ENCODE results near the gene SLC37A1.

Gene SLC37A1

GRCh38 chr21:42518626-42519025, 5.0 kb downstream of the SLC37A1 start:
- no peak for TF ChIP-seq CTCF (IDR thresholded peaks at IDR 0.05; ENCODE audit: low read depth, low read length)
- Histone ChIP-seq H3K27ac (no peak overlapping the region), H3K9me3 (ENCODE audit: severe bottlenecking) (no peaks in the 10 kb centered on the region), H3K4me3 (ENCODE audit: low read depth, low read length) (no peak overlapping the region), H3K36me3 (no peaks in the 10 kb centered on the region), H3K27me3 (ENCODE audit: insufficient read depth, low read depth, severe bottlenecking) (peaks cover 7% of the 10 kb centered on the region)
- no peak for DNase-seq

- Histone ChIP-seq H3K4me3 (ENCODE audit: low read depth, low read length) (no peak overlapping the region), H3K27me3 (ENCODE audit: insufficient read depth, low read depth, severe bottlenecking) (no peaks in the 10 kb centered on the region), H3K9me3 (ENCODE audit: severe bottlenecking) (no peaks in the 10 kb centered on the region), H3K36me3 (no peaks in the 10 kb centered on the region), H3K27ac (no peak overlapping the region)
- DNase-seq = no peak
- no peak for TF ChIP-seq CTCF (IDR thresholded peaks at IDR 0.05; ENCODE audit: low read depth, low read length)
Observed at GRCh38 chr21:42520628-42521253, 7.1 kb downstream of the SLC37A1 start.

- no peak for DNase-seq
- no peaks in the 10 kb centered on the region for H3K9me3 ChIP-seq (ENCODE audit: severe bottlenecking)
- no peak for TF ChIP-seq CTCF (IDR thresholded peaks at IDR 0.05; ENCODE audit: low read depth, low read length)
- no peak overlapping the region for H3K27ac ChIP-seq
- no peak overlapping the region for H3K4me3 ChIP-seq (ENCODE audit: low read depth, low read length)
- H3K36me3 ChIP-seq = no peaks in the 10 kb centered on the region
- no peaks in the 10 kb centered on the region for H3K27me3 ChIP-seq (ENCODE audit: insufficient read depth, low read depth, severe bottlenecking)
Observed at GRCh38 chr21:42521384-42521783, 7.7 kb downstream of the SLC37A1 start.

GRCh38 chr21:42521805-42522204, 8.2 kb downstream of the SLC37A1 start:
- H3K36me3 ChIP-seq = no peaks in the 10 kb centered on the region
- H3K4me3 ChIP-seq (ENCODE audit: low read depth, low read length) = no peak overlapping the region
- no peak overlapping the region for H3K27ac ChIP-seq
- no peak for TF ChIP-seq CTCF (IDR thresholded peaks at IDR 0.05; ENCODE audit: low read depth, low read length)
- no peaks in the 10 kb centered on the region for H3K9me3 ChIP-seq (ENCODE audit: severe bottlenecking)
- H3K27me3 ChIP-seq (ENCODE audit: insufficient read depth, low read depth, severe bottlenecking) = no peaks in the 10 kb centered on the region
- no peak for DNase-seq

- Histone ChIP-seq H3K4me3 (ENCODE audit: low read depth, low read length) (no peak overlapping the region), H3K9me3 (ENCODE audit: severe bottlenecking) (no peaks in the 10 kb centered on the region), H3K27ac (no peak overlapping the region), H3K27me3 (ENCODE audit: insufficient read depth, low read depth, severe bottlenecking) (no peaks in the 10 kb centered on the region), H3K36me3 (no peaks in the 10 kb centered on the region)
- TF ChIP-seq CTCF (IDR thresholded peaks at IDR 0.05; ENCODE audit: low read depth, low read length) = no peak
- DNase-seq = no peak
Observed at GRCh38 chr21:42522271-42522670, 8.6 kb downstream of the SLC37A1 start.

- Histone ChIP-seq H3K36me3 (no peaks in the 10 kb centered on the region), H3K9me3 (ENCODE audit: severe bottlenecking) (no peaks in the 10 kb centered on the region), H3K4me3 (ENCODE audit: low read depth, low read length) (no peak overlapping the region), H3K27me3 (ENCODE audit: insufficient read depth, low read depth, severe bottlenecking) (no peaks in the 10 kb centered on the region), H3K27ac (no peak overlapping the region)
- DNase-seq = no peak
- no peak for TF ChIP-seq CTCF (IDR thresholded peaks at IDR 0.05; ENCODE audit: low read depth, low read length)
Observed at GRCh38 chr21:42522771-42523170, 9.1 kb downstream of the SLC37A1 start.
